GM19023 (cell line): ENCODE measurements around the gene C16orf87.

Experiments used
- ATAC-seq: cut with Tn5 transposase; IDR thresholded peaks from one replicate; pipeline ENCODE4 v1.9.1; 2021; ENCODE audit warnings: mild to moderate bottlenecking, moderate library complexity; ENCODE audit not compliant: unreplicated experiment

Gene C16orf87

GRCh38 chr16:46762583-46762982 lies 68.4 kb downstream of the C16orf87 start:
- no peak for ATAC-seq

- no peak for ATAC-seq
Observed at GRCh38 chr16:46759309-46759708, 71.7 kb downstream of the C16orf87 start.

GRCh38 chr16:46757339-46758050 lies 73.5 kb downstream of the C16orf87 start:
- ATAC-seq: no peak

- no peak for ATAC-seq
Observed at GRCh38 chr16:46756772-46757171, 74.2 kb downstream of the C16orf87 start.

GRCh38 chr16:46753015-46753414 lies 78.0 kb downstream of the C16orf87 start:
- ATAC-seq: no peak

GRCh38 chr16:46751381-46751780 lies 79.6 kb downstream of the C16orf87 start:
- ATAC-seq: no peak

- no peak for ATAC-seq
Observed at GRCh38 chr16:46748775-46749705, 81.9 kb downstream of the C16orf87 start.

GRCh38 chr16:46747777-46748651 lies 83.0 kb downstream of the C16orf87 start, which contains the start of gene MYLK3:
TSS of gene MYLK3 (minus strand) at chr16:46748344. CDS start at chr16:46748193, 151 bp downstream.
- no peak for ATAC-seq

- no peak for ATAC-seq
Observed at GRCh38 chr16:46746821-46747776, 83.9 kb downstream of the C16orf87 start.
